CD4-positive, alpha-beta T cell treated with Interleukin-21 for 1 hour (primary cell): Measurements from ENCODE around the gene KLLN.
"Not testable (repeated sequence)": the region's sequence is repeated elsewhere in the genome, so short reads cannot be mapped to it uniquely, and the experiment has no call there.

Experiments
- DNase-seq: peaks from one replicate; pipeline ENCODE4 v3.0.0-alpha.2; 2020

The KLLN gene

GRCh38 chr10:87863053-87863943, at the start of gene KLLN, which contains the start of gene PTEN:
TSS of gene KLLN (minus strand) at chr10:87863533. CDS start at chr10:87862487, 1,046 bp downstream.
TSS of gene PTEN (plus strand) at chr10:87863625. CDS start at chr10:87864470, 845 bp downstream.
- peak; percentile 87 for DNase-seq

- not testable (repeated sequence) for DNase-seq
These were observed 40.1 kb upstream of the KLLN start for GRCh38 chr10:87903396-87903795.

GRCh38 chr10:87897957-87898356, 34.6 kb upstream of the KLLN start:
- DNase-seq: not testable (repeated sequence)

GRCh38 chr10:87896216-87896615, 32.9 kb upstream of the KLLN start:
- DNase-seq: no peak

- no peak for DNase-seq
These were observed 32.1 kb upstream of the KLLN start for GRCh38 chr10:87895430-87895829.

GRCh38 chr10:87887548-87888289, 24.4 kb upstream of the KLLN start:
- no peak for DNase-seq

GRCh38 chr10:87887146-87887545, 23.8 kb upstream of the KLLN start:
- DNase-seq: no peak

GRCh38 chr10:87886635-87887034, 23.3 kb upstream of the KLLN start:
- DNase-seq: no peak

GRCh38 chr10:87882555-87883294, 19.4 kb upstream of the KLLN start:
- DNase-seq: no peak

GRCh38 chr10:87881373-87882059, 18.2 kb upstream of the KLLN start:
- not testable (repeated sequence) for DNase-seq

- no peak for DNase-seq
These were observed 17.0 kb upstream of the KLLN start for GRCh38 chr10:87880336-87880735.

- no peak for DNase-seq
These were observed 15.5 kb upstream of the KLLN start for GRCh38 chr10:87878664-87879459.

GRCh38 chr10:87875929-87876571, 12.7 kb upstream of the KLLN start:
- no peak for DNase-seq

- no peak for DNase-seq
These were observed 10.3 kb upstream of the KLLN start for GRCh38 chr10:87873656-87874055.

GRCh38 chr10:87872828-87873227, 9.5 kb upstream of the KLLN start:
- no peak for DNase-seq

- no peak for DNase-seq
These were observed 6.6 kb upstream of the KLLN start for GRCh38 chr10:87869773-87870551.

GRCh38 chr10:87869139-87869538, 5.8 kb upstream of the KLLN start:
- not testable (repeated sequence) for DNase-seq

GRCh38 chr10:87868277-87868676, 4.9 kb upstream of the KLLN start:
- DNase-seq: no peak

GRCh38 chr10:87867453-87867852, 4.1 kb upstream of the KLLN start:
- DNase-seq: no peak

GRCh38 chr10:87866412-87866974, 3.2 kb upstream of the KLLN start:
- DNase-seq: no peak
